Measurements from ENCODE around the gene DLG2. TPM values are rescaled to one million over a fixed set of nuclear protein-coding genes. Genes with fewer than 3 reads are reported as not detected.
A peak's percentile ranks its signal among the peaks of the same experiment; 100 is the strongest.

DLG2 gene
- total and polyA plus RNA-seq, 2 of the 8 experiments (the other 6 are each of a cell fraction or from before 2014, with no cell fraction given) = 1.7 to 14.3 TPM

DNA sequence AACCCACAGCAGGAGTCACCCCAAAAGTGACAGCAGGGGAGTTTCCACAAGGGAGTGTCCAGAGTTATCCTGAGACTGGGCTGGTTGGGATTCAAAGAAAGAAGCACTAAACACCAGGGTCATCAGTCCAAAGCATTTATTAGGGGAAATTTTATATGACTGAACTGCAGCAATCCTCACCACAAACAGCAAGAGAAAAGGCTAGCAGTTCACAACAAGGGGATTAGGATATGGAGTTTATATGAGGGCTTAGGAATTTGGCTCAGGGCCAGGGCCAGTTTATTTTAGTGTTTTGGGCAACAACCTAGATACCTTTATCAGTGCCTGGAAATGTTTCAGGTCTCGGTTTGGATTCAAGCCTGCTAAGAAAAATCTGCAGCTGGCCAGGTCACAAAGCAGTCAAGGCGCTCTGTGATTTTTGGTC, 16.1 kb upstream of the DLG2 start:
- H3K4me1 ChIP-seq (replicated peaks in 1 of 4; ENCODE audit: control insufficient read depth in 3 of 4, insufficient read depth in 4 of 4, low read length in 3 of 4) = peaks cover 0 to 8% (median 0%) of the 10 kb centered on the region in 4 experiments; a peak in 3 of 7 replicates
- no peak overlapping the region for H3K4me2 ChIP-seq (ENCODE audit: insufficient read depth in 1 of 2, low read depth in 2 of 2, low read length in 2 of 2)
- no peaks in the 10 kb centered on the region for H3K27me3 ChIP-seq (replicated peaks in 1 of 4; ENCODE audit: control insufficient read depth in 3 of 4, extremely low read depth in 1 of 4, insufficient read depth in 3 of 4, low read length in 3 of 4)
- H3K4me3 ChIP-seq (ENCODE audit: extremely low read depth in 1 of 4, insufficient read depth in 2 of 4, low read depth in 3 of 4, low read length in 4 of 4) = no peak overlapping the region
- H4K5ac ChIP-seq (ENCODE audit: insufficient read length, low read depth, low read length) = no peak overlapping the region
- H3K9me3 ChIP-seq (ENCODE audit: insufficient read depth in 2 of 2, low read depth in 1 of 2, low read length in 1 of 2) = no peaks in the 10 kb centered on the region
- H2AFZ ChIP-seq (ENCODE audit: low read length) = 0 out of 2 replicates have a peak overlapping the region, but pooled peaks have one; percentile 28
- no peak overlapping the region for H3K27ac ChIP-seq (ENCODE audit: low read depth, low read length)
- 92% methylated on average over 2 of the region's 2 CpGs; no CpG with 5 or more reads in 1 of the 2 experiments for WGBS, 2 experiments (ENCODE audit: extremely low coverage in 1 of 2, insufficient coverage in 1 of 2, insufficient read length in 1 of 2, insufficient replicate concordance in 2 of 2, low coverage in 1 of 2, low lambda C conversion rate in 2 of 2, missing lambda C conversion rate in 1 of 2)
- no peak overlapping the region for H2BK20ac ChIP-seq (ENCODE audit: low read length)
- H2AK5ac ChIP-seq (ENCODE audit: low read depth, low read length) = no peak overlapping the region
- peak overlapping the region in 1 of 4 experiments; percentile 1; a peak in 1 of 7 replicates for H3K9ac ChIP-seq (replicated peaks in 1 of 4; ENCODE audit: extremely low read depth in 1 of 4, low read depth in 3 of 4, low read length in 3 of 4)
- ChIA-PET POLR2A (ENCODE audit: partially characterized antibody) (no interaction called here), CTCF (ENCODE audit: partially characterized antibody) (no interaction called here)
- no peak overlapping the region for H3K18ac ChIP-seq (ENCODE audit: extremely low read depth, low read length)
- H3K36me3 ChIP-seq (ENCODE audit: control insufficient read depth in 2 of 4, insufficient read depth in 4 of 4, low read length in 3 of 4) = peaks cover 0 to 3% (median 0%) of the 10 kb centered on the region in 4 experiments; a peak in 2 of 8 replicates
- DNase-seq (ENCODE audit: low read depth in 1 of 2, low spot score in 2 of 2) (no peak), FAIRE-seq (peak; percentile 7)
- H2BK15ac ChIP-seq (ENCODE audit: low read length) = no peak overlapping the region
- H3K14ac ChIP-seq (ENCODE audit: insufficient read length) = no peak overlapping the region
- no peak overlapping the region for H2BK120ac ChIP-seq (replicated peaks; ENCODE audit: low read depth, low read length)
- H4K91ac ChIP-seq (replicated peaks; ENCODE audit: insufficient read length, low read length) = no peak overlapping the region
- H4K8ac ChIP-seq (ENCODE audit: extremely low read depth, insufficient read depth, low read length) = no peak overlapping the region
- H3K79me2 ChIP-seq (ENCODE audit: control insufficient read depth in 1 of 2, insufficient read depth in 2 of 2, low read length in 2 of 2) = no peaks in the 10 kb centered on the region
- no peak overlapping the region for H3K23ac ChIP-seq (ENCODE audit: insufficient read length)
- 0 out of 2 replicates have a peak, but pooled peaks cover 4% of the 10 kb centered on the region for H3K23me2 ChIP-seq (ENCODE audit: low read depth, low read length)
- no peak overlapping the region for H3K4ac ChIP-seq (replicated peaks; ENCODE audit: insufficient read length, low read depth, low read length)
- no peaks in the 10 kb centered on the region for H3K79me1 ChIP-seq (ENCODE audit: low read depth, low read length)
- H4K20me1 ChIP-seq (replicated peaks in 1 of 2; ENCODE audit: control insufficient read depth in 1 of 2, insufficient read depth in 2 of 2, low read length in 2 of 2) = no peaks in the 10 kb centered on the region
- TF ChIP-seq GTF2F1 (IDR thresholded peaks at IDR 0.05; ENCODE audit: borderline replicate concordance, low read depth, low read length) (no peak), JUN (IDR thresholded peaks at IDR 0.05; ENCODE audit: low read depth, low read length) (no peak), BRCA1 (IDR thresholded peaks at IDR 0.05; ENCODE audit: low read depth, low read length) (no peak), SIN3A (conservative IDR thresholded peaks at IDR 0.05 in 1 of 2, IDR thresholded peaks at IDR 0.05 in 1 of 2; ENCODE audit: low read depth in 1 of 2, low read length in 2 of 2) (no peak), SP2 (IDR thresholded peaks at IDR 0.05; ENCODE audit: low read length) (no peak), CBX8 (IDR thresholded peaks at IDR 0.05; ENCODE audit: borderline replicate concordance, low read depth, low read length) (no peak), SIX5 (IDR thresholded peaks at IDR 0.05; ENCODE audit: low read depth, low read length) (no peak), CHD1 (IDR thresholded peaks at IDR 0.05; ENCODE audit: low read depth, low read length) (no peak), SAP30 (IDR thresholded peaks at IDR 0.05; ENCODE audit: insufficient read depth, insufficient replicate concordance, low read length) (no peak), TBP (IDR thresholded peaks at IDR 0.05; ENCODE audit: low read depth, low read length) (no peak), NRF1 (IDR thresholded peaks at IDR 0.05; ENCODE audit: low read depth, low read length) (no peak), CEBPB (IDR thresholded peaks at IDR 0.05; ENCODE audit: low read depth, low read length) (no peak), CREB1 (IDR thresholded peaks at IDR 0.05) (no peak)
- no peak overlapping the region for H3K56ac ChIP-seq (replicated peaks; ENCODE audit: insufficient read length, low read depth, low read length)
- no peak overlapping the region for H2BK5ac ChIP-seq (ENCODE audit: low read depth, low read length)
- H2BK12ac ChIP-seq (ENCODE audit: low read depth, low read length) = no peak overlapping the region
